ENCODE measurements around the gene EDRF1. TPM values are rescaled to one million over a fixed set of nuclear protein-coding genes. Genes with fewer than 3 reads are reported as not detected.

The EDRF1 gene
- total and polyA plus RNA-seq, 4 experiments from 2014 or later: 9.8 to 57.8 (median 33.8) TPM

- POLR2A ChIA-PET (ENCODE audit: partially characterized antibody): no interaction called here
- Histone ChIP-seq H3K27me3 (ENCODE audit: insufficient read depth, low read length) (no peaks in the 10 kb centered on the region), H3K4me1 (ENCODE audit: insufficient read depth, low read length) (no peaks in the 10 kb centered on the region), H3K36me3 (ENCODE audit: insufficient read depth, low read length) (peaks cover 57% of the 10 kb centered on the region), H3K27ac (ENCODE audit: low read depth, low read length) (no peak overlapping the region), H3K9me3 (ENCODE audit: control insufficient read depth in 1 of 2, low read length in 2 of 2) (no peaks in the 10 kb centered on the region), H3K4me3 (ENCODE audit: low read length in 2 of 2) (no peak overlapping the region)
- Mint-ChIP-seq H3K4me3 (no peak overlapping the region), H3K4me1 (peaks cover 0 to 15% (median 9%) of the 10 kb centered on the region in 4 donors), H3K9me3 (no peaks in the 10 kb centered on the region), H3K27ac (peak overlapping the region in 2 of 7 donors; percentile 54 to 69), H3K27me3 (no peaks in the 10 kb centered on the region), H3K36me3 (peaks cover 63 to 77% of the 10 kb centered on the region in 2 donors)
- CTCF ChIA-PET (ENCODE audit: partially characterized antibody): interaction anchor here (1.2 kb wide), 1 partner anchor 112 kb away, joined by 3 read pairs; no protein-coding TSS in a partner anchor
- intact Hi-C loops (cut with micrococcal nuclease): no loop called here
- DNase-seq: no peak
Observed at GRCh38 chr10:125756196-125756595, 36.7 kb downstream of the EDRF1 start.

- POLR2A ChIA-PET (ENCODE audit: partially characterized antibody): no interaction called here
Observed at GRCh38 chr10:125756853-125757487, 37.5 kb downstream of the EDRF1 start.

GRCh38 chr10:125757742-125758141 is 38.2 kb downstream of the EDRF1 start:
- Mint-ChIP-seq H3K4me3 (no peak overlapping the region), H3K9me3 (peaks cover 0 to 3% (median 0%) of the 10 kb centered on the region in 8 donors), H3K4me1 (peaks cover 0 to 15% (median 9%) of the 10 kb centered on the region in 4 donors), H3K27ac (peak overlapping the region in 2 of 7 donors; percentile 27 to 55), H3K36me3 (peaks cover 66 to 74% of the 10 kb centered on the region in 2 donors), H3K27me3 (no peaks in the 10 kb centered on the region)
- H3K27ac ChIP-seq (ENCODE audit: low read depth, low read length): no peak overlapping the region
- H3K4me3 ChIP-seq (ENCODE audit: low read length in 2 of 2): no peak overlapping the region
- ChIA-PET POLR2A (ENCODE audit: partially characterized antibody) (no interaction called here), CTCF (ENCODE audit: partially characterized antibody) (no interaction called here)
- H3K36me3 ChIP-seq (ENCODE audit: insufficient read depth, low read length): peaks cover 46% of the 10 kb centered on the region
- H3K9me3 ChIP-seq (ENCODE audit: control insufficient read depth in 1 of 2, low read length in 2 of 2): no peaks in the 10 kb centered on the region
- intact Hi-C loops (cut with micrococcal nuclease): no loop called here
- no peaks in the 10 kb centered on the region for H3K27me3 ChIP-seq (ENCODE audit: insufficient read depth, low read length)
- H3K4me1 ChIP-seq (ENCODE audit: insufficient read depth, low read length): no peaks in the 10 kb centered on the region
- DNase-seq: no peak

More at GRCh38 chr10:125756853-125757487, 37.5 kb downstream of the EDRF1 start:
- peak overlapping the region in 1 of 7 donors; percentile 40 for H3K27ac Mint-ChIP-seq
- Histone ChIP-seq H3K4me1 (ENCODE audit: insufficient read depth, low read length) (no peaks in the 10 kb centered on the region), H3K9me3 (ENCODE audit: control insufficient read depth in 1 of 2, low read length in 2 of 2) (no peaks in the 10 kb centered on the region), H3K36me3 (ENCODE audit: insufficient read depth, low read length) (peaks cover 51% of the 10 kb centered on the region), H3K4me3 (ENCODE audit: low read length in 2 of 2) (no peak overlapping the region), H3K27ac (ENCODE audit: low read depth, low read length) (no peak overlapping the region), H3K27me3 (ENCODE audit: insufficient read depth, low read length) (no peaks in the 10 kb centered on the region)
- intact Hi-C loops (cut with micrococcal nuclease): no loop called here
- no peak overlapping the region for H3K4me3 Mint-ChIP-seq
- H3K4me1 Mint-ChIP-seq: peaks cover 0 to 15% (median 9%) of the 10 kb centered on the region in 4 donors
- CTCF ChIA-PET (ENCODE audit: partially characterized antibody): interaction anchor here (1.2 kb wide), 1 partner anchor 111 kb away, joined by 3 read pairs; no protein-coding TSS in a partner anchor
- no peak for DNase-seq
- H3K27me3 Mint-ChIP-seq: no peaks in the 10 kb centered on the region
- H3K9me3 Mint-ChIP-seq: peaks cover 0 to 2% (median 0%) of the 10 kb centered on the region in 8 donors
- H3K36me3 Mint-ChIP-seq: peaks cover 67 to 76% of the 10 kb centered on the region in 2 donors

- no peaks in the 10 kb centered on the region for H3K4me1 ChIP-seq (ENCODE audit: insufficient read depth, low read length)
- H3K36me3 ChIP-seq (ENCODE audit: insufficient read depth, low read length): peaks cover 41% of the 10 kb centered on the region
- ChIA-PET POLR2A (ENCODE audit: partially characterized antibody) (no interaction called here), CTCF (ENCODE audit: partially characterized antibody) (no interaction called here)
- Mint-ChIP-seq H3K4me1 (peaks cover 0 to 2% (median 0%) of the 10 kb centered on the region in 4 donors), H3K27me3 (no peaks in the 10 kb centered on the region), H3K36me3 (peaks cover 62 to 76% of the 10 kb centered on the region in 2 donors), H3K4me3 (no peak overlapping the region), H3K27ac (peak overlapping the region in 4 of 7 donors; percentile 38 to 73 (median 48)), H3K9me3 (peaks cover 0 to 3% (median 0%) of the 10 kb centered on the region in 8 donors)
- H3K27me3 ChIP-seq (ENCODE audit: insufficient read depth, low read length): no peaks in the 10 kb centered on the region
- no peak overlapping the region for H3K27ac ChIP-seq (ENCODE audit: low read depth, low read length)
- no peak for DNase-seq
- intact Hi-C loops (cut with micrococcal nuclease): no loop called here
- no peak overlapping the region for H3K4me3 ChIP-seq (ENCODE audit: low read length in 2 of 2)
- H3K9me3 ChIP-seq (ENCODE audit: control insufficient read depth in 1 of 2, low read length in 2 of 2): no peaks in the 10 kb centered on the region
Observed at GRCh38 chr10:125761961-125762360, 42.5 kb downstream of the EDRF1 start.

- Histone ChIP-seq H3K4me3 (ENCODE audit: low read length in 2 of 2) (no peak overlapping the region), H3K4me1 (ENCODE audit: insufficient read depth, low read length) (no peaks in the 10 kb centered on the region), H3K27ac (ENCODE audit: low read depth, low read length) (no peak overlapping the region), H3K9me3 (ENCODE audit: control insufficient read depth in 1 of 2, low read length in 2 of 2) (no peaks in the 10 kb centered on the region), H3K27me3 (ENCODE audit: insufficient read depth, low read length) (no peaks in the 10 kb centered on the region), H3K36me3 (ENCODE audit: insufficient read depth, low read length) (peaks cover 32% of the 10 kb centered on the region)
- Mint-ChIP-seq H3K27me3 (no peaks in the 10 kb centered on the region), H3K36me3 (peaks cover 52 to 74% of the 10 kb centered on the region in 2 donors), H3K4me3 (no peak overlapping the region), H3K27ac (peak overlapping the region in 1 of 7 donors; percentile 7), H3K9me3 (peaks cover 0 to 3% (median 0%) of the 10 kb centered on the region in 8 donors), H3K4me1 (no peaks in the 10 kb centered on the region)
- DNase-seq: no peak
- POLR2A ChIA-PET (ENCODE audit: partially characterized antibody): no interaction called here
- intact Hi-C loops (cut with micrococcal nuclease): no loop called here
- CTCF ChIA-PET (ENCODE audit: partially characterized antibody): no interaction called here
Observed at GRCh38 chr10:125762692-125763648, 43.5 kb downstream of the EDRF1 start.

- no peaks in the 10 kb centered on the region for H3K27me3 Mint-ChIP-seq
- Histone ChIP-seq H3K27me3 (ENCODE audit: insufficient read depth, low read length) (no peaks in the 10 kb centered on the region), H3K36me3 (ENCODE audit: insufficient read depth, low read length) (peaks cover 23% of the 10 kb centered on the region), H3K9me3 (ENCODE audit: control insufficient read depth in 1 of 2, low read length in 2 of 2) (no peaks in the 10 kb centered on the region), H3K4me1 (ENCODE audit: insufficient read depth, low read length) (no peaks in the 10 kb centered on the region), H3K4me3 (ENCODE audit: low read length in 2 of 2) (no peak overlapping the region), H3K27ac (ENCODE audit: low read depth, low read length) (no peak overlapping the region)
- DNase-seq: no peak
- ChIA-PET CTCF (ENCODE audit: partially characterized antibody) (no interaction called here), POLR2A (ENCODE audit: partially characterized antibody) (no interaction called here)
- peak overlapping the region in 2 of 7 donors; percentile 48 to 73 for H3K27ac Mint-ChIP-seq
- no peaks in the 10 kb centered on the region for H3K4me1 Mint-ChIP-seq
- peaks cover 45 to 67% of the 10 kb centered on the region in 2 donors for H3K36me3 Mint-ChIP-seq
- intact Hi-C loops (cut with micrococcal nuclease): no loop called here
- H3K4me3 Mint-ChIP-seq: no peak overlapping the region
- peaks cover 0 to 3% (median 0%) of the 10 kb centered on the region in 8 donors for H3K9me3 Mint-ChIP-seq
Observed at GRCh38 chr10:125765835-125766234, 46.3 kb downstream of the EDRF1 start.

GRCh38 chr10:125766511-125766910 is 47.0 kb downstream of the EDRF1 start:
- intact Hi-C loops (cut with micrococcal nuclease): no loop called here
- H3K36me3 Mint-ChIP-seq: peaks cover 42 to 63% of the 10 kb centered on the region in 2 donors
- peak overlapping the region in 1 of 7 donors; percentile 48 for H3K27ac Mint-ChIP-seq

More at GRCh38 chr10:125766511-125766910, 47.0 kb downstream of the EDRF1 start:
- H3K4me1 Mint-ChIP-seq: no peaks in the 10 kb centered on the region
- DNase-seq: no peak
- H3K4me3 Mint-ChIP-seq: no peak overlapping the region
- CTCF ChIA-PET (ENCODE audit: partially characterized antibody): no interaction called here
- POLR2A ChIA-PET (ENCODE audit: partially characterized antibody): no interaction called here
- Histone ChIP-seq H3K36me3 (ENCODE audit: insufficient read depth, low read length) (peaks cover 23% of the 10 kb centered on the region), H3K27me3 (ENCODE audit: insufficient read depth, low read length) (no peaks in the 10 kb centered on the region), H3K4me1 (ENCODE audit: insufficient read depth, low read length) (no peaks in the 10 kb centered on the region), H3K27ac (ENCODE audit: low read depth, low read length) (no peak overlapping the region), H3K9me3 (ENCODE audit: control insufficient read depth in 1 of 2, low read length in 2 of 2) (no peaks in the 10 kb centered on the region), H3K4me3 (ENCODE audit: low read length in 2 of 2) (no peak overlapping the region)
- H3K9me3 Mint-ChIP-seq: peaks cover 0 to 3% (median 0%) of the 10 kb centered on the region in 8 donors
- no peaks in the 10 kb centered on the region for H3K27me3 Mint-ChIP-seq
